H1 (cell line): Measurements from ENCODE around the gene ZNF423. TPM values are rescaled to one million over a fixed set of nuclear protein-coding genes. Genes with fewer than 3 reads are reported as not detected.
A peak's percentile ranks its signal among the peaks of the same experiment; 100 is the strongest.

Experiments used
- BRCA1 ChIP-seq: IDR thresholded peaks from 2 replicates; pipeline ENCODE4 v1.6.1; 2012; ENCODE audit warnings: low read depth, low read length, improper control_type of control experiment
- CTCF ChIP-seq, 3 experiments: IDR thresholded peaks; 1 replicate in 2 of 3; 2 replicates in 1 of 3; pipeline versions ENCODE4 v1.5.1 to v1.6.1; 2011; ENCODE audit warnings: low read length in 3 of 3, mild to moderate bottlenecking in 3 of 3, inconsistent platforms in 2 of 3, low read depth in 1 of 3, moderate library complexity in 1 of 3; ENCODE audit not compliant: insufficient read depth in 1 of 3; ENCODE audit errors: control extremely low read depth in 1 of 3
- GTF2F1 ChIP-seq: IDR thresholded peaks from 2 replicates; pipeline ENCODE4 v1.6.1; 2012; ENCODE audit warnings: low read depth, low read length, improper control_type of control experiment, borderline replicate concordance
- HDAC6 ChIP-seq: IDR thresholded peaks from one replicate; pipeline ENCODE4 v1.7.1; 2012; ENCODE audit warnings: low read depth, mild to moderate bottlenecking, inconsistent platforms, low read length, moderate library complexity
- POU5F1 ChIP-seq: IDR thresholded peaks from 2 replicates; pipeline ENCODE4 v1.6.1; 2011; ENCODE audit warnings: low read depth, mild to moderate bottlenecking, low read length, moderate library complexity
- RXRA ChIP-seq: IDR thresholded peaks from 2 replicates; pipeline ENCODE4 v1.6.1; 2011; ENCODE audit warnings: low read depth, mild to moderate bottlenecking, low read length, moderate library complexity; ENCODE audit not compliant: insufficient read depth
- YY1 ChIP-seq: IDR thresholded peaks from 2 replicates; pipeline ENCODE4 v1.6.1; 2011; ENCODE audit warnings: low read depth, mild to moderate bottlenecking, low read length
- ZNF274 ChIP-seq: IDR thresholded peaks from 2 replicates; pipeline ENCODE4 v1.7.0; 2012; ENCODE audit warnings: low read length, borderline replicate concordance; ENCODE audit errors: extremely low read depth
- polyA plus RNA-seq, 7 experiments: library from polyadenylated mRNA; depleted of rRNA in 3 of 7; stranded (reverse) in 5 of 7; unstranded in 2 of 7; fragments of >200 nt in 5 of 7; fragments of 200-250 nt in 2 of 7; gene quantifications; 1 replicate in 5 of 7; 2 replicates in 1 of 7; 4 replicates in 1 of 7; pipeline versions ENCODE4 v1.2.1 to v1.2.3, GENCODE V29; 2011 to 2013; ENCODE audit warnings: missing spikeins in 2 of 7, mixed read lengths in 2 of 7
- total RNA-seq: library from RNA; stranded (reverse); fragmentation: NEBNext Ultra II Directional; extraction: Animal tissue kit (Norgen Biotek cat#: 25700); gene quantifications from 2 replicates; pipeline ENCODE4 v1.2.1, GENCODE V29; 2021

The ZNF423 gene
- total and polyA plus RNA-seq, 2 of the 8 experiments (the other 6 are each of a cell fraction or from before 2014, with no cell fraction given) = 38.2 to 52.3 TPM

- no peak for TF ChIP-seq ZNF274
- TF ChIP-seq HDAC6 = no peak
- TF ChIP-seq CTCF (IDR thresholded peaks at IDR 0.05; ENCODE audit: control extremely low read depth in 1 of 3, insufficient read depth in 1 of 3, low read depth in 1 of 3, low read length in 3 of 3) = peak; percentile 52 to 74 (median 61)
- no peak for TF ChIP-seq YY1
- no peak for TF ChIP-seq BRCA1
- no peak for TF ChIP-seq POU5F1
- TF ChIP-seq RXRA = no peak
- no peak for TF ChIP-seq GTF2F1
Measured at GRCh38 chr16:49739381-49739780, 116.5 kb downstream of the ZNF423 start (continued).
